HepG2 (cell line): ENCODE results near the gene OASL. TPM values are rescaled to one million over a fixed set of nuclear protein-coding genes. Genes with fewer than 3 reads are reported as not detected.

ENCODE experiments used
- HDAC6 ChIP-seq: fragments of 200-600 bp; sonication (generic); IDR thresholded peaks from 2 replicates; pipeline ENCODE4 v1.7.0; 2017; ENCODE audit warnings: mild to moderate bottlenecking, antibody characterized with exemption, low read length, low read depth
- HES4 ChIP-seq: sonication (generic); formaldehyde crosslinking; IDR thresholded peaks from 2 replicates; pipeline ENCODE4 v1.9.0; 2021; ENCODE audit warnings: mild to moderate bottlenecking, missing genetic modification reagents, borderline replicate concordance
- JUNB ChIP-seq: sonication (generic); formaldehyde crosslinking; IDR thresholded peaks from 2 replicates; pipeline ENCODE4 v1.8.0; 2022; ENCODE audit warnings: missing genetic modification reagents, mild to moderate bottlenecking, borderline replicate concordance
- MAZ ChIP-seq, 2 experiments: sonication (generic) in 1 of 2; formaldehyde crosslinking in 1 of 2; IDR thresholded peaks; 2 replicates each; pipeline versions ENCODE4 v1.5.0 to v1.6.1; 2012 to 2020; ENCODE audit warnings: low read depth in 2 of 2, mild to moderate bottlenecking in 2 of 2, borderline replicate concordance in 1 of 2, improper control_type of control experiment in 1 of 2, low read length in 1 of 2, missing genetic modification reagents in 1 of 2, moderate library complexity in 1 of 2
- MEIS2 ChIP-seq: sonication (generic); formaldehyde crosslinking; IDR thresholded peaks from 2 replicates; pipeline ENCODE4 v1.9.0; 2021; ENCODE audit warnings: mild to moderate bottlenecking, missing genetic modification reagents
- NFKBIZ ChIP-seq: IDR thresholded peaks from 2 replicates; pipeline ENCODE4 v1.6.1; 2018; ENCODE audit warnings: missing genetic modification reagents, missing compliant biosample characterization
- PLRG1 ChIP-seq: fragments of 450-650 bp; conservative IDR thresholded peaks from 2 replicates; pipeline ENCODE4 v1.6.1; 2016
- SYNCRIP ChIP-seq: fragments of 200-400 bp; formaldehyde crosslinking; IDR thresholded peaks from 2 replicates; pipeline ENCODE4 v1.6.1; 2018; ENCODE audit warnings: mild to moderate bottlenecking, low read depth, low read length; ENCODE audit not compliant: insufficient read depth
- ZFP36L2 ChIP-seq: sonication (generic); formaldehyde crosslinking; IDR thresholded peaks from 2 replicates; pipeline ENCODE4 v1.4.0; 2020; ENCODE audit warnings: missing genetic modification reagents
- ZNF451 ChIP-seq: sonication (generic); formaldehyde crosslinking; IDR thresholded peaks from 2 replicates; pipeline ENCODE4 v1.5.0; 2020; ENCODE audit warnings: mild to moderate bottlenecking, missing genetic modification reagents
- ZNF629 ChIP-seq: sonication (generic); formaldehyde crosslinking; conservative IDR thresholded peaks from 2 replicates; pipeline ENCODE4 v1.5.0; 2020; ENCODE audit warnings: missing genetic modification reagents
- ZNF83 ChIP-seq: sonication (generic); formaldehyde crosslinking; IDR thresholded peaks from 2 replicates; pipeline ENCODE4 v1.4.0; 2020; ENCODE audit warnings: missing genetic modification reagents, mild to moderate bottlenecking, borderline replicate concordance
- ZSCAN9 ChIP-seq: IDR thresholded peaks from 2 replicates; pipeline ENCODE4 v1.6.1; 2016; ENCODE audit warnings: borderline replicate concordance
- polyA plus RNA-seq, 8 experiments: library from polyadenylated mRNA; depleted of rRNA in 3 of 8; stranded (reverse) in 7 of 8; unstranded in 1 of 8; fragments of >200 nt; fragmentation: Illumina TruSeq in 4 of 8; extraction: Trizol in 4 of 8; gene quantifications; 2 replicates each; pipeline versions ENCODE4 v1.2.1 to v1.2.3, GENCODE V29; 2011 to 2016; ENCODE audit warnings: low read depth in 4 of 8, missing spikeins in 1 of 8, mixed read lengths in 1 of 8; ENCODE audit not compliant: insufficient read depth in 1 of 8
- total RNA-seq, 5 experiments: library from RNA; depleted of rRNA; stranded (reverse); fragments of >200 nt; fragmentation: Illumina TruSeq; extraction: Trizol; gene quantifications; 2 replicates each; pipeline ENCODE4 v1.2.3, GENCODE V29; 2016; ENCODE audit warnings: low read depth in 1 of 5
- TF ChIP-seq, protein P1 (sequence below), 2 experiments: fragments of 450-650 bp in 1 of 2; sonication (generic) in 1 of 2; formaldehyde crosslinking; IDR thresholded peaks; 2 replicates each; pipeline versions ENCODE4 v1.5.0 to v1.8.0; 2020 to 2022; ENCODE audit warnings: mild to moderate bottlenecking in 1 of 2, missing genetic modification reagents in 1 of 2
- TF ChIP-seq, protein P2 (sequence below): sonication (generic); formaldehyde crosslinking; IDR thresholded peaks from 2 replicates; pipeline ENCODE4 v1.4.0; 2020; ENCODE audit warnings: missing genetic modification reagents
- TF ChIP-seq, protein P3 (sequence below): sonication (generic); formaldehyde crosslinking; conservative IDR thresholded peaks from 2 replicates; pipeline ENCODE4 v1.8.0; 2022; ENCODE audit warnings: low read depth, missing genetic modification reagents
- TF ChIP-seq, protein P4 (sequence below): sonication (generic); formaldehyde crosslinking; IDR thresholded peaks from 2 replicates; pipeline ENCODE4 v1.4.0; 2020; ENCODE audit warnings: missing genetic modification reagents; ENCODE audit errors: not compliant biosample characterization
- TF ChIP-seq, protein P5 (sequence below): IDR thresholded peaks from 2 replicates; pipeline ENCODE4 v1.6.1; 2012; ENCODE audit warnings: inconsistent platforms
- TF ChIP-seq, protein P6 (sequence below): sonication (generic); formaldehyde crosslinking; IDR thresholded peaks from 2 replicates; pipeline ENCODE4 v1.8.0; 2022; ENCODE audit warnings: missing genetic modification reagents, mild to moderate bottlenecking, inconsistent platforms, borderline replicate concordance
- TF ChIP-seq, protein P7 (sequence below): sonication (generic); formaldehyde crosslinking; conservative IDR thresholded peaks from 2 replicates; pipeline ENCODE4 v1.8.0; 2022; ENCODE audit warnings: mild to moderate bottlenecking, moderate library complexity, missing genetic modification reagents

The OASL gene
- total and polyA plus RNA-seq, 2 of the 13 experiments (the other 11 are each of a cell fraction or from before 2014, with no cell fraction given): 0.11 to 0.22 TPM

DNA sequence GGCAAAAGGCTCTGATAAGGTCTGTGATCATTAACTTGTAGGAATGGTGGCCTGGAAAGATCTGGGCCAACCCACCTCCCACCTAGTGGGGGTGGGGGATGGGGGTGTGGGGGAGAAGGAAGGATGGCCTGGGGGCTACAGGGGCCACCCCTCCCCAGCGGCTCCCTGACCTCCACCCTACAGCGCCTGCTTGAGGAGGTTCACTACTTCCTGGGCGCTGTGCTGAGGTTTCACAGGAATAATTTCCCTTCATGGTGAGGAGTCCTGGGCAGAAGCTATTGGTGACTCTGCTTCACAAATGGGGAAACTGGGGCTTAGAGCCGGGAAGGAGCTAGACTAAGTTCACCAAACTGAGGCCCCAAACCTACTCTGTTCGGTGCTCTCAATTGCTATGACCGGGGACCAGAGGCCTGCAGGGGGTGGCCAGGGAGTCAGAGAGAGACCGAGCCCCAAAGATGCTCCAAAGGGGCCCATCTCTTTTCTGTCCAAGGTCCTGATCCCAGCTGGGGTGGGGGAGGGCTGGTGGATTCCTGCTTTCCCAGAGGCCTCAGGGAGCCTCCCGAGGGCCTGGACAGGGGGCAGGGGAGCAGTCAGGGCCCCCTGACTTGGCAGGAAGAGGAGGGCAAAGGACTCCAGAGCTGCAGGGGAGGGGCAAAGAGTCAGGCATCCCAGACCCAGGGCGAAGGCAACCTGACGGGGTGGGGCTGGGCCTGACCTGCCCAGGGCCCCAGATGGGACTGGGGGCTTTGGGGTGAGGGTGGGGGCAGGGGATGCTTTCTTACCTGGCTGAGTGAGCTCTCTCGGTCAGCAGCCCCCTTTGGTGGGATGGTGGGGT lies 59.0 kb downstream of the OASL start (continued):
- TF ChIP-seq MAZ (IDR thresholded peaks at IDR 0.05; ENCODE audit: borderline replicate concordance, low read depth, low read length) (peak; percentile 58), MAZ (CRISPR knock-in tag; IDR thresholded peaks at IDR 0.05; ENCODE audit: low read depth) (peak; percentile 66; the same call in 1 of the 2 replicates), MEIS2 (CRISPR knock-in tag) (peak; percentile 92; the same call in 1 of the 2 replicates), JUNB (CRISPR knock-in tag) (no peak), SYNCRIP (no peak), ZFP36L2 (no peak; the same call in 1 of the 2 replicates), HDAC6 (no peak), NFKBIZ (no peak; the same call in 1 of the 2 replicates), ZNF83 (CRISPR knock-in tag) (peak; percentile 69; the same call in 1 of the 2 replicates), ZSCAN9 (CRISPR knock-in tag) (no peak), ZNF629 (peak; percentile 7; the same call in 1 of the 2 replicates), ZNF451 (CRISPR knock-in tag) (no peak), PLRG1 (no peak), HES4 (CRISPR knock-in tag) (no peak)
- TF ChIP-seq, protein P1, sequence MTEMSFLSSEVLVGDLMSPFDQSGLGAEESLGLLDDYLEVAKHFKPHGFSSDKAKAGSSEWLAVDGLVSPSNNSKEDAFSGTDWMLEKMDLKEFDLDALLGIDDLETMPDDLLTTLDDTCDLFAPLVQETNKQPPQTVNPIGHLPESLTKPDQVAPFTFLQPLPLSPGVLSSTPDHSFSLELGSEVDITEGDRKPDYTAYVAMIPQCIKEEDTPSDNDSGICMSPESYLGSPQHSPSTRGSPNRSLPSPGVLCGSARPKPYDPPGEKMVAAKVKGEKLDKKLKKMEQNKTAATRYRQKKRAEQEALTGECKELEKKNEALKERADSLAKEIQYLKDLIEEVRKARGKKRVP (CRISPR knock-in tag; IDR thresholded peaks at IDR 0.05): no peak
- TF ChIP-seq, protein P2, sequence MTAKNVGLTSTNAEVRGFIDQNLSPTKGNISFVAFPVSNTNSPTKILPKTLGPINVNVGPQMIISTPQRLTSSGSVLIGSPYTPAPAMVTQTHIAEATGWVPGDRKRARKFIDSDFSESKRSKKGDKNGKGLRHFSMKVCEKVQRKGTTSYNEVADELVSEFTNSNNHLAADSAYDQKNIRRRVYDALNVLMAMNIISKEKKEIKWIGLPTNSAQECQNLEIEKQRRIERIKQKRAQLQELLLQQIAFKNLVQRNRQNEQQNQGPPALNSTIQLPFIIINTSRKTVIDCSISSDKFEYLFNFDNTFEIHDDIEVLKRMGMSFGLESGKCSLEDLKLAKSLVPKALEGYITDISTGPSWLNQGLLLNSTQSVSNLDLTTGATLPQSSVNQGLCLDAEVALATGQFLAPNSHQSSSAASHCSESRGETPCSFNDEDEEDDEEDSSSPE (CRISPR knock-in tag): no peak
- TF ChIP-seq, protein P3, sequence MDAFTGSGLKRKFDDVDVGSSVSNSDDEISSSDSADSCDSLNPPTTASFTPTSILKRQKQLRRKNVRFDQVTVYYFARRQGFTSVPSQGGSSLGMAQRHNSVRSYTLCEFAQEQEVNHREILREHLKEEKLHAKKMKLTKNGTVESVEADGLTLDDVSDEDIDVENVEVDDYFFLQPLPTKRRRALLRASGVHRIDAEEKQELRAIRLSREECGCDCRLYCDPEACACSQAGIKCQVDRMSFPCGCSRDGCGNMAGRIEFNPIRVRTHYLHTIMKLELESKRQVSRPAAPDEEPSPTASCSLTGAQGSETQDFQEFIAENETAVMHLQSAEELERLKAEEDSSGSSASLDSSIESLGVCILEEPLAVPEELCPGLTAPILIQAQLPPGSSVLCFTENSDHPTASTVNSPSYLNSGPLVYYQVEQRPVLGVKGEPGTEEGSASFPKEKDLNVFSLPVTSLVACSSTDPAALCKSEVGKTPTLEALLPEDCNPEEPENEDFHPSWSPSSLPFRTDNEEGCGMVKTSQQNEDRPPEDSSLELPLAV (CRISPR knock-in tag): no peak
- TF ChIP-seq, protein P4, sequence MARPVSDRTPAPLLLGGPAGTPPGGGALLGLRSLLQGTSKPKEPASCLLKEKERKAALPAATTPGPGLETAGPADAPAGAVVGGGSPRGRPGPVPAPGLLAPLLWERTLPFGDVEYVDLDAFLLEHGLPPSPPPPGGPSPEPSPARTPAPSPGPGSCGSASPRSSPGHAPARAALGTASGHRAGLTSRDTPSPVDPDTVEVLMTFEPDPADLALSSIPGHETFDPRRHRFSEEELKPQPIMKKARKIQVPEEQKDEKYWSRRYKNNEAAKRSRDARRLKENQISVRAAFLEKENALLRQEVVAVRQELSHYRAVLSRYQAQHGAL (CRISPR knock-in tag): peak; percentile 65
- TF ChIP-seq, protein P5, sequence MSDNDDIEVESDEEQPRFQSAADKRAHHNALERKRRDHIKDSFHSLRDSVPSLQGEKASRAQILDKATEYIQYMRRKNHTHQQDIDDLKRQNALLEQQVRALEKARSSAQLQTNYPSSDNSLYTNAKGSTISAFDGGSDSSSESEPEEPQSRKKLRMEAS: no peak
- TF ChIP-seq, protein P6, sequence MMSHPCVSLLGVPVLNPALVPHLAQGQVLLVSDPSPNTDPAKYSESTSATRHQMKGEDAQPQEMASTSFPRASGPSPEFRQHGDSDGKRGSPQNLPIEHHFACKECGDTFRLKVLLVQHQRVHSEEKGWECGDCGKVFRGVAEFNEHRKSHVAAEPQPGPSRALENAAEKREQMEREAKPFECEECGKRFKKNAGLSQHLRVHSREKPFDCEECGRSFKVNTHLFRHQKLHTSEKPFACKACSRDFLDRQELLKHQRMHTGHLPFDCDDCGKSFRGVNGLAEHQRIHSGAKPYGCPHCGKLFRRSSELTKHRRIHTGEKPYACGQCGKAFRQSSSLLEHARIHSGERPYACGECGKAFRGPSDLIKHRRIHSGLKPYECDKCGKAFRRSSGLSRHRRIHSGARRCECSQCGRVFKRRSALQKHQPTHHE (CRISPR knock-in tag): no peak
- TF ChIP-seq, protein P7, sequence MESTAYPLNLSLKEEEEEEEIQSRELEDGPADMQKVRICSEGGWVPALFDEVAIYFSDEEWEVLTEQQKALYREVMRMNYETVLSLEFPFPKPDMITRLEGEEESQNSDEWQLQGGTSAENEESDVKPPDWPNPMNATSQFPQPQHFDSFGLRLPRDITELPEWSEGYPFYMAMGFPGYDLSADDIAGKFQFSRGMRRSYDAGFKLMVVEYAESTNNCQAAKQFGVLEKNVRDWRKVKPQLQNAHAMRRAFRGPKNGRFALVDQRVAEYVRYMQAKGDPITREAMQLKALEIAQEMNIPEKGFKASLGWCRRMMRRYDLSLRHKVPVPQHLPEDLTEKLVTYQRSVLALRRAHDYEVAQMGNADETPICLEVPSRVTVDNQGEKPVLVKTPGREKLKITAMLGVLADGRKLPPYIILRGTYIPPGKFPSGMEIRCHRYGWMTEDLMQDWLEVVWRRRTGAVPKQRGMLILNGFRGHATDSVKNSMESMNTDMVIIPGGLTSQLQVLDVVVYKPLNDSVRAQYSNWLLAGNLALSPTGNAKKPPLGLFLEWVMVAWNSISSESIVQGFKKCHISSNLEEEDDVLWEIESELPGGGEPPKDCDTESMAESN (CRISPR knock-in tag): peak; percentile 60; the same call in 1 of the 2 replicates
